ENCODE results near the gene EXOC3L4.

GRCh38 chr14:103101963-103102688 lies 7.6 kb downstream of the EXOC3L4 start:
- TF ChIP-seq PBX3 (IDR thresholded peaks at IDR 0.05) = no peak
- TF ChIP-seq USF2 (IDR thresholded peaks at IDR 0.05; ENCODE audit: borderline replicate concordance, low read depth, low read length) = no peak
- no peak for TF ChIP-seq CTCF (IDR thresholded peaks at IDR 0.05)

Data from SK-N-SH (cell line).